Stimulated activated CD8-positive, alpha-beta memory T cell treated with anti-CD3 and anti-CD28 coated beads, Interleukin-12 subunit alpha, Interleukin-12 subunit beta, amount 100 ng/mL, for 24 hours (primary cell): Measurements from ENCODE around the gene KXD1.
"Not testable (repeated sequence)": the region's sequence is repeated elsewhere in the genome, so short reads cannot be mapped to it uniquely, and the experiment has no call there.

Experiments
- DNase-seq: peaks from one replicate; pipeline ENCODE4 v3.0.0-alpha.2; 2020; ENCODE audit errors: extremely low read depth

The KXD1 gene, protein sequence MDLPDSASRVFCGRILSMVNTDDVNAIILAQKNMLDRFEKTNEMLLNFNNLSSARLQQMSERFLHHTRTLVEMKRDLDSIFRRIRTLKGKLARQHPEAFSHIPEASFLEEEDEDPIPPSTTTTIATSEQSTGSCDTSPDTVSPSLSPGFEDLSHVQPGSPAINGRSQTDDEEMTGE

DNA sequence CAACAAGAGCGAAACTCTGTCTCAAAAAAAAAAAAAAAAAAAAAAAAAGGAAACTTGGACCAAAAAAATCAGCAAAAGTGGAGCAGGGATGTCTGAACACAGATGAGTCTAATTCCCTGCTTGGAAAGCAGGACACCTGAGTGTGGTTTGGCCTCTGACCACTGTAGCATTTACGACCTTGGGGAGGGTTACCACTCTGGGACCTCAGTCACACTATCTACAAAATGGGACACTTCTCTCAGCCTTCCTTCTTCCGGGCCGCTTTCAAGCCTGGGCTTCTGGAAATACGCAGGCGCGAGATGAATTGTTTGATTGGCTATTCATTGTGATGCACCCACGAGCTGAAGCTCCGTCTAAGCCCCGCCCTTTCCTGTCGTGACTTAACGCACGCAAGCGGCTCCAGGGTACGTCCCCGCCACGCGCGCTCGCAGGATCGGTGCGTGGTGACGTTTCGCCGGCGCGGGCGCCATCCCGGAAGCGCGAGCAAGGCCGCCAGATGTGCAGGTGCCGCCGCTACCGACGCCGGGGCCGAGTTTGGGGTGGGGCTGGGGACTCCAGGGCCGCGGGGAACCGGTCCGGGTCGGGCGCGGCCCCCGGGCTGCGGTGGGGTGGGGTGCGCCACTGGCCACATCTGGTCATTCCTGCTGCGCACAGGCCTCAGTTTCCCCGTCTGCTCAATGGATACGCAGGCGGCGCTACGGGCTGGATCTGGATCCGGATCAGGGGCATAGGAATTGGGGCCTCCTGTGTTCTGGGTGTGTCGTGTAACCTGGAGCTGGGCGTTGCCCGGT lies at the start of gene KXD1:
Gene KXD1 (plus strand): TSS at position 460 of the 791 bp plus-strand sequence. CDS start 4,187 bp downstream, outside the sequence.
- peak; percentile 95 for DNase-seq

DNA sequence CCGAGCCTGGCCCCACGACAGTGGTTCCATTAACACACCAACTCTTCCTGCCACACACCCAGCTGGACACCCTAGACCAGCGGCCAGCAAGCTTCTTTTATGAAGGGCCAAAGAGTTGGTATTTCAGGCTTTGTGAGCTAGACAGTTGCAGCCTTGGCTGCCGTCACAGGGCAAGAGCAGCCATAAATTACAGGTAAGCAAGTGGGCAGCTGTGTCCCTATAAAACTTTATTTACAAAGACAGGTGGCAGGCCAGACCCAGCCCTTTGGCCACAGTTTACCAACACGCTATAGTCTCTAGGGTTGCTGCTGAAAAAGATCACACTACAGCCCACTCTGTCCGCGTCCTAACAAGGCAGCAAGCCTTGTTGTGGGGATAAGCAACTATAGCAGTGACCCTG lies 49.1 kb upstream of the KXD1 start:
- no peak for DNase-seq

DNA sequence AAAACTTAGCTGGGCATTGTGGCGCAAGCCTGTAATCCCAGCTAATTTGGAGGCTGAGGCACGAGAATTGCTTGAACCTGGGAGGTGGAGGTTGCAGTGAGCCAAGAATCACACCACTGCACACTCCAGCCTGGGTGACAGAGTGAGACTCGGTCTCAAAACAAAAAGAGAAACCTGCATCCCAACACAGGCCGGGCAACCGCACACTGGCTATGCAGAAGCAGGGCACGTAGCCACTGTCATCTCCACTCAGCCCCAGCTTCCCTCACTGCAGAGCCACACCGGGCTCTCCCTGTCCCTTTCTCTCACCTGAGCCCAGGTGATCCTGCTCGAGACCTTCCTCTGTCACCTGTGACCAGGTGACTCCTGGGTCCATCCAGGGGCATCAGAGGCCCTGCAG lies 47.5 kb upstream of the KXD1 start:
- DNase-seq = no peak

DNA sequence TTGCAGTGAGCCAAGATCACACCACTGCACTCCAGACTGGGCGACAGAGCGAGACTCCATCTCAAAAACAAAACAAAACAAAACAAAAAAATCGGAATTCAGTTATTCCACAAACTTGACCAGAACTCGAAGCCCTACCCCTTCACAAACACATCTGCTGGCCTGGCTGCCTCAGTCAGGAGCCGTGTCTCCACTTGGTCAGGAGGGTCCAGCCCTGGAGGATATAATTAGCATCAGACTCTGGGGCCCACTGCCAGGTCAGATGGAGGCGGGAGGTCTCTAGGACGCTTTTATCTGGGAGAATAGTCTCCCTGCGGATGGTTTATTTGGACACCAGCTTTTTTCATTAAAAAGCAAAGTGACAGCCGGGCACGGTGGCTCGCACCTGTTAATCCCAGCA lies 43.8 kb upstream of the KXD1 start:
- no peak for DNase-seq

DNA sequence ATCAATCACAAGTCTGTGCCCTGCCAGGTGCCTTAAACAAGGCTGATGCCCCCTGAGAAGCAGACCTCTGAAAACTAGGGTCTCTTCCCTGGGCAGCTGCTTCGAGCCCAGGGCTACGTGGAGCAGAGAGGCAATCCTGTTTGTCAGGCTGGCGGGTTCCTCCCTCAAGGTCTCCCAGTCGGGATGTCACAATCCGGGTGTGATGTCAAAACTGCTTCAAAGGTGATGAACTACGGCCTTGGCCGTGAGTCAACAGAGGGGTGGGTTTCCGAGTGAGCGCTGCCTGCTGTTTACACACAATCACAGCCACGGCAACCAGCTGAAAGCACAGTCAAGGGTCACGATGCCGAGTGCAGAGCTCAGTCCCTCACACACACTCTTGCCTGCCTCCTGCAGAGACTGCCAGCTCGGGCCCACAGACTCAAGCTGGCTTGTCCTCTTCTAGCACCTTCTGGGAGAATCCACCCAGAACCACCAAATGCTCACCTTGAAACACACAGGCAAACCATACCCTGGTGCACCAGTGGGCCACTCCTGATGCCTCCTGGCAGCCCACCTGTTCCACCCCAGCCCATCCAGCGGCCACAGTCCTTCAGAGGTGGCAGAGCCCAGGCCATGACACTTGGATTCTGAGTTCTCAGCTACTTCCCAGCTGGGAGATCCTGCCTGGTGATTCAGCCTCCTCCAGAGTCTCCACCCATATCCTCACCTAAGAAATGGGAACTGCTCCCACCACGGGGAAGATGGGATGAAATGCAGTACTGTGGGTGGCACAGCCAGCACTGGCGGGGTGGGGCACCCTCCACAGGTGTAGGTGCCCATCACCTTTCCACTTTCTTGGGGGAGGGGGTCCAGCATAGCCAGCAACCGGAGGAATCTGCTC lies 42.6 kb upstream of the KXD1 start:
- DNase-seq = no peak

DNA sequence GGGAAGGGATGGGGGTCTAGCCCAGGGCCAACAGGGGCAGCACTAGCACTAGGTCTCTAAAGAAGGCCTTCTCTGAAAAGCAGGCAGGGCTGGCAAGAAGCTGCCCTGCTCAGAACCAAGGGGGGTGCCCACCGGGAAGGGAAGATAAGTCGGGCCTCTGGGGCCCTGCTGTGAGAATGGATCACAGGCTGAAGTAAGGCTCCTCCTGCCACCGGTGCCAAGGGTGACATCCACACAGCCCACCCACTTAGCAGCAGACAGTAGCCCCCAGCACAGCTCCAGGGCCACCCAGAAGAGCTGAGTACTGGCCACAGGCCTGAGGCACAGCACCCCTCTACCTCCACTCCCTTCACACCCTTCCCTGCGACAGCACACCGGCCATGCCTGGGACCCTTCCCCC lies 41.7 kb upstream of the KXD1 start:
- DNase-seq = no peak

DNA sequence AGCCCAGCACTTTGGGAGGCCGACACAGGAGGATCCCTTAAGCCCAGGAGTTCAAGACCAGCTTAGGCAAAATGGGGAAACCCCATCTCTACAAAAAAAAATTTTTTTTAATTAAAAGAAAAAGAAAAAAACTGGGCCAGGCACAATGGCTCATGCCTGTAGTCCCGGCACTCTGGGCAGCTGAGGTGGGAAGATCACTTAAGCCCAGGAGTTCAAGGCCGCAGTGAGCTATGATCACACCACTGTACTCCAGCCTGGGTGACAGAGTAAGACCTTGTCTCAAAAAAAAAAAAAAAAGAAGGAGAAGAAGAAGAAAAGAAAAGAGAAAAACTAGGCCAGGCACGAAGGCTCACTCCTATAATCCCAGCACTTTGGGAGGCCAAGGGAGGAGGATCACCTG lies 40.1 kb upstream of the KXD1 start:
- no peak for DNase-seq

DNA sequence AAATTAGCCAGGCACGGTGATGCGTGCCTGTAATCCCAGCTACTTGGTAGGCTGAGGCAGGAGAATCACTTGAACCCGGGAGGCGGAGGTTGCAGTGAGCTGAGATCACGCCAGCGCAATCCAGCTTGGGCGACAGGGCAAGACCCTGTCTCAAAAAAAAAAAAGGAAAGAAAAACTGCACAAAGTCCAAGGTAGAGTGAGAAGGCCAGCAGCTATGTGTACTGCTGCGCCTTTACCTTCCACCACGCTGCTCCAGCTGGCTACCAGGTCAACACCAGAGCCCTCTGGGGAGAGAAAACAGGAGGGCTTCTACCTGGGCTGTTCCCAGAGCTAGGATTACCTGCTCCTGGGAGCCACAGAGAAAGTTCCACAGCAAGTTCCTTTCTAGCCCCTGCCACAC lies 39.0 kb upstream of the KXD1 start:
- no peak for DNase-seq

DNA sequence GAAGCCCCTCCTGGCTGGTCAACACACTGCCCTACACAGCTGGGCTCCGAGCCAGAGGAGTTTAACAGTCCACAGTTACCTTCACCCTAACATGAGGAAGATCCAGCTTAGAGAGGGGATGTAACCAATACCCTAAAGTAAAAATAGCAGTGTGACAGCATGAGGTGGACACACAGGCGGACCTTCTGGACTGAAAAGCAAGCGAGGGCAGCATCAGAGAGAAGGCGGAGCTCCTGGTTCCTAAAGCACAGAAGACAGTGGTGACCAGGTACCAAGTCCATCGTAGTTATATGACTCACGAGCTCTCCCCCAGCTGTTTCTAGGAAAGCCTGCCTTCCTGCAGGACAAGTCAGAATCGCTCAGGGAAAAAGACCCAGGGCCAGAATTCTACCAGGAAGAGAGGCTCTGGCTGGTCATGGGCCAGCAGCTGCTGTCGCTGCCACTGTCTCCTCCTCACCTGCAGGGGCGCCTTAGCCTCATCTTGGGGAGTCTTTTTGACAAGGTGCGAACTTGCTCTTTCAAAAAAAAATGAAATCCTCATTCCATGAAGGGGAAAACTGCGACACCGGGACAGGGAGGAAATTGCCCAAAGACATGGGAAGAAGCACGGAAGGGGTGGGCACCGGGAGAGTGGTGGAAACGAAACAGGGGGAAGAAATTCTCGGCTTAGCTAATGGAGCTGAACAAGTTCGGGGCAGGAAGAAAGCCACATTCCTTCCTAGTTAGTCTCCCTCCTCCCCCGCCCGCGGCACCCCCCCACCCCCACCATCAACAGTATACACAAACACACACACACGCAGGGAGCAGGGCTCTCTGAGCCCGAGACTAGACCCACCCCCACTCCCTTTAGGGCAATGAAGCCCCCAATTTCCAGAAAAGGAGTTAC lies 37.5 kb upstream of the KXD1 start:
- DNase-seq = peak; percentile 33

DNA sequence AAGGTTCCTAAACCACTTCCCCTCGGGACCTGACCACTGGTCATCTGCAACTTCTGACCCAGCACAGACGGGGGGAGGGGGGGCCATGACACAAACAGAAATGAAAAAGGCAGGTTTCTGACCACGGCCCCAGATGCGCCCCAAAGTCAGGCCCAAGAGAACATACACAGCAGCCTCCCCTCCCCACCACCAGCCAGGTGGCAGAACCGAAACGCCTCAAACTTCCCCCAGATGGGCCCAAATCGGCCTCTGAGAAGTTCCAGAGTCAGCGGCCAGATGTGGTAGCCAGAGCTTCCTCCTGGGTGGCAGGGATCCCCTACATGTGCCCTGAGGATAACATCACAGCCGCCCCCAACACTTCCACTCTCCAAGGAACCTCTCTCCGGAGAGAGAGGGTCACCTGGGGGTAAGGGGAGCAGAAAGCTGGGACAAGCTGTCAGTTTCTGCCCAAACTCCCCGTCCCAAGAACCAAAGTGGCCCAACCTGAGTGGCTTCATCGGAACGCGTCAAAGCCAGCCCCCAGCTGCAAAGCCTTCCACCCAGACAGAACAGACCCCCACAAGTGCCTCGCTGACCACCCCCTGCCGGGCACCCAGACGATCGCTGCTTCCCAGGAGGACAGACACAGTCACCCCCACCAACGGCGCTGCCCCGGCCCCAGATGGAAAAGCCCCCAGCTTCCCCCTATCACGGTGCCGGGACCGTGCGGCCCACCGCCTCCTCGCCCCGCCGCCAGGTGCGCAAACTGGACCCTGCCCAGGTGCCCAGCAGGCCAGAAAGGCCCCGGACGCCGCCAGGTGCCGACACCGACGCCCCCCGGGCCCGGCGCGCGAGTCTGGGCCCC lies 36.6 kb upstream of the KXD1 start:
- no peak for DNase-seq

DNA sequence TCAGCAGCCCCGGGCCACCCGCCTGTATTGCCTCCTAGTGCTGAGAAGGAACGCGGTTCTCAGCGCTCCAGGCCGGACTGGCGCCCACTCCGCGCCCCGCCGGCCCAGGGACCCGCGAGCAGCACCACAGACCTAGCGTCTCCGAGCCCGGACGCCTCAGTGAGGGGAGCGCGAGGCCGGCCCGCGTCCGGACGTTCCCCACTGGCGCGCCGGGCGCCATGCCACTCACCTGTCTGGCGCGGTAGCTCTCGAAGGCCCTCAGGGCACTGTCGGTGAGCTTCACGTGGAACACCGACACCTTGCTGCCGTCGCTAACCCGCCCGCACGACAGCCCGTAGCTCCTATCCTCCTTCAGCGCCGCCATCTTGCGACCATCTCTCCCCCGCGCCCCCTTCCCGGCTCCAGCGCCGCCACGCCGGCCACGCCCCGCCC lies 36.0 kb upstream of the KXD1 start, which contains the start of gene ELL:
Gene ELL (minus strand): TSS at position 379 of the 432 bp plus-strand sequence. CDS start 15 bp downstream, at position 364.
- no peak for DNase-seq

DNA sequence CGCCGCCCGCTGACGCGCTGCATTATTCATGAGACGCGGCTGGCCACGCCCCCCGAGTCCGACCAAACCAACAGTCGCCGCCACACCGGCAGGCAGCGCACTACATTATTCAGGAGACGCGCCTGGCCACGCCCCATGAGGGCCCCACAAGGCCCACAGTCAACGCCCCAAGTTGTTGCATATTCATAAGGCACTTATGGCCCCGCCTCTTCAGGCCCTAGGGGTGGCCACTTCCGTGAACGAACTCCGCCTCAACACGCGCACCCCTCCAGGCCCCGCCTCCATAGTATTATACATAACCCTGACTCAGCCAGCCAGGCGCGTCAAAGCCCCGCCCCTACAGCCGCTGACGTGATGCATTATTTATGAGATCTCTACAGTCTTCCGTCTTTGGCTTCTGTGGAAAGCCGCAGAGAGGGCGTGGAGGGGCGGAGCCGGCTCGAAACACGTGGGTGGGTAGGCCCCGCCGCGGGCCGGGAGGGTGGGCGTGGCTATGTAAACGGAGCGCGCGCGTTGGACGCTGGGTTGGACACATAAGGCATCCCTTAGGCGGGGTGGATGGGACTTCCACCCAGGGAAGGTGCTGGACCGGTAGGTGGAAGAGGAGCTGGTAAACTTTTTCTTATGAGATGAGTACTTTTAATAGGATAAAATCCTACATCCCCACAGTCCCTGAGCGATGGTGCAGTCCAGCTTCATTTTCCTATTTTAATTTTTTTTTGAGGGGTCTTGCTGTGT lies 35.4 kb upstream of the KXD1 start:
- DNase-seq = peak; percentile 100

DNA sequence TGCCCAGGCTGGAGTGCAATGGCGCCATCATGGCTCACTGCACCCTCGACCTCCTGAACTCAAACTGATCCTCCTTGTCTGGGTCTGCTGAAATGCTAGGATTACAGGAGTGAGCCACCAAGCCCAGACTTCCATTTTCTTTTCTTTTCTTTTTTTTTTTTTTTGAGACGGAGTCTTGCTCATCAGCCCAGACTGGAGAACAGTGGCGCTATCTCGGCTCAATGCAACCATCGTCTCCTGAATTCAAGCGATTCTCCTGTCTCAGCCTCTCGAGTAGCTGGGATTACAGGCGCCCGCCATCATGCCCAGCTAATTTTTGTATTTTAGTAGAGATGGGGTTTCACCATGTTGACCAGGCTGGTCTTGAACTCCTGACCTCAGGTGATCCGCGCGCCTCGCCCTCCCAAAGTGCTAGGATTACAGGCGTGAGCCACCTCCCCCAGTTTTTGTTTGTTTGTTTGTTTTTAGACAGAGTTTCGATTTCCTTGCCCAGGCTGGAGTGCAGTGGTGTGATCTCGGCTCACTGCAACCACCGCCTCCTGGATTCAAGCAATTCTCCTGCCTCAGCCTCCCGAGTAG lies 34.7 kb upstream of the KXD1 start:
- not testable (repeated sequence) for DNase-seq

DNA sequence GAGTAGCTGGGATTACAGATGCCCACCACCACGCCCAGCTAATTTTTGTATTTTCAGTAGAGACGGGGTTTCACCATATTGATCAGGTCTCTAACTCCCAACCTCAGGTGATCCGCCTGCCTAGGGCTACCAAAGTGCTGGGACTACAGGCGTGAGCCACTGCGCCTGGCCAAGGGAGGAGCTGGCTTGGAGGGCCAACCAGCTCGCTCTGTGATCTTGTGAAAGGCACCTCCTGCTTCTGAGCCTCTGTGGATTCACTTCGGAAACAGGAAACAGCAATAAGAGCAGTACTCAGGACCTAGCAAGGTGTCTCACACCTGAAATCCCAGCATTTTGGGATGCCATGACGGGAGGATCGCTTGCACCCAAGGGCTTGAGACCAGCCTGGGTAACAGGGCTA lies 33.8 kb upstream of the KXD1 start:
- DNase-seq = no peak

DNA sequence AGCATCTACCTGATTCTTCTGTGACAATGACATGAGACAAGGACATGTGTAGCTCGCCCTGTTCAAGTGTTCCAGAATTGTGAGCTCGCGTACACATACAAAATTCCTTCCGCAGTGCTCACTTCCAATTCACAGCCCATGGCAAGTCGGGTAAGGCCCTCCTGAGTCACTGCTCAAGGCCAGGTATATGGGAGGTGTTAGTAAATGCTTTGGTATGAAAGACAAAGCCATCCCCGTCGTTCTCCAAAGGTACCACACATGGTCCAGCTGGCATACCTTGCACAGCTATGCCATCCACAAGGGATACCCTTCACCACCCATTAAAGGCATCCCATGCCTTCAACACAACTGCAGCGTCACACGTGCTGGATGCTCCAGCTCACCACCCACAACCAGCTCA lies 31.4 kb upstream of the KXD1 start:
- DNase-seq = no peak

DNA sequence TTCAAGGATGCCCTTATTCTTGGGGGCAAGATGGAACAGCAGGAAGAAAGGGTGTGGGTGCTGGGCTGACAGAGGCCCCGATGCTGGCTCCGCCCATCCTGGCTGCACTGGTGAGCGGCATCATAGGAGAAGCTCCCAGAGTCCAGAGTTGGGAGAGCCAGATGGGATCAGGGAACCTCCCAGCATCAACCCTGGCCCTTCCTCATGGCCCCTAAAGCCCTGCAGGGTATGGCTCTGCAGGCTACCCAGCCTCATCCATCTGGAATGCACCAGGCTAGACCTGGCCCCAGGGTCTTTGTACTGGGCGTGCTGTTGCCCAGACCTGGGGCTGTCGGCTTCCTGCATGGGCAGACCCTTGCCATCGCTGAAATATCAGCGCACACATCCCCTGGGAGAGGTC lies 27.9 kb upstream of the KXD1 start:
- no peak for DNase-seq

DNA sequence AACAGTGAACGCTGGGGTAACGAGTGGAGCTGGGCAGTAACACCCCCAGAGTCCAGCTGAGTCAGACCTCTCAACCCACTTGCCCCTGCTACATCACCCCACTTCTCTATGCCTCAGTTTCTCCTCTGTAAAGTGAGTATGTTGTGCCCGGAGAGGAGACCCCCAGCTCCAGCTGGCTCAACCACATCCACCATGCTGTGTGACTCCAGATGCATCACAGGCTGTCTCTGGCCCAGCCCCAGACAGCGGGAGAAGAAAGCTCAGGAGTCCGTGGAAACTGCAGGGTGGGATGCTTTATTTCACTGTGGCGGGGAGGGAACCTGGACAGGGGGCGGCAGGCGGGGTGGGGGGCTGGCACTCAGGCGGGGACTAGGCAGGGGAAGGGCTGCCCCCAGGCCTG lies 26.2 kb upstream of the KXD1 start:
- DNase-seq = no peak

DNA sequence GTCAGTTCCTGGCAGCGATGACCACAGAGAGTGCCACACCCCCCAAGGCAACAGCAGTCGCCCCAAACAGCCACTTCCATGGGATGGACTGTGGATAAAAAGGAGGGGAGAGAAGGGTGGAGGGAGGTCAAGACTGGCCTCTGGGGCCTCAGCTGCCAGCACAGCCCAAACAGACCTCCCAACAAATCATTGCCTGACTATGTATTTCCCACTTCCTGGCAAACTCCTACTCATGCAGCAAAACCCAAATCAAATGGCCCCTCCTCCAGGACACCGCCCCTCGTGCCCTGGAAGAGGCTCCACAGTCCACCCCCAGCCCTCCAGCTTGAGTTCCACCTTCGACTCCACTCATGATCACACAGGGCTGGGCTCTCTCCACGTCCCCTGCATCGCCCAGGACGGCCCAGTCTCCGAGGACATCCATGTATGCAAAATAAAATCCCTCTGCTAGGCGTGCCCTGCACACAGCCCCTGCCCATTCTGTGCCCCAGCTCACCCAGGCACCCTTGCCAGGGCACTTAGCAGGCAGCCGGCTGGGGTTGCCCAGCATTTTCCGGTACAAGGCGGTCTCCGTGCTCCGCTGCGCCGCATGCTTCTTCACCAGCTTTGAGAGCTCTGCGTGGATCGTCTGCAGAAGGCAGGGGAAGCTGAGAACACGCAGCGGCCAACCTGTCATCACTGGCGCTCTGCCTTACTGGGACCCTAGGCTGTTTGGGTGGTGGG lies 25.3 kb upstream of the KXD1 start:
- DNase-seq = no peak

DNA sequence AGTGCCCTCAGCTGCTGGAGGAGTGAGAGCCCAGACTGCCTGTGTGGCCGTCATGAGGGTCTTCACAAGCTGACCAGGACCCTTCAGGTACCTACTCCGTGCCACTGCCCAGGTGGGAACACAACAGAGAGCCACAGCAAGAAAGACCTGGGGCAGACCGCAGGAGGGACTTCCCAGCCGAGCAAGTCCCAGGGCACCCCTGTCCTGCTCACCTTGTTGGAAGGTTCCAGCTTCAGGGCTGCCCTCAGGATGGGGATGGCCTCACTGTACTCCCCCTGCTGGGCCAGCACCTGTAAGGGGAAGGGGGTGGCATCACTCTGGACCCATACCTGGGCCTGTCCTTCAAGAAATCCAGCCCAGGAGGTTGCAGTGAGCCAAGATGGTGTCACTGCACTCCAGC lies 24.6 kb upstream of the KXD1 start:
- DNase-seq = no peak
